RWPE1 (cell line): ENCODE results near the gene KCNH3.
"Not testable (repeated sequence)": the region's sequence is repeated elsewhere in the genome, so short reads cannot be mapped to it uniquely, and the experiment has no call there.

ENCODE experiments used
- CTCF ChIA-PET: fragments of 350-600 bp; sonication (Branson Sonifier 250); formaldehyde crosslinking; extraction: SDS; loops from one replicate; lab custom pipeline; 2021; lab: Yijun Ruan, JAX
- POLR2A ChIA-PET: fragments of 400-600 bp; formaldehyde crosslinking; extraction: SDS; loops from one replicate; lab custom pipeline; 2020; ENCODE audit warnings: antibody characterized with exemption; ENCODE audit not compliant: low non-redundant PET; lab: Yijun Ruan, JAX
- DNase-seq: peaks from one replicate; pipeline ENCODE4 v3.0.0; 2012; ENCODE audit warnings: low spot score
- H3K27ac ChIP-seq: fragments of 450-650 bp; 2 replicates; pipeline ENCODE4 v1.5.1; 2017
- TF ChIP-seq, protein P1 (sequence below): fragments of 450-650 bp; conservative IDR thresholded peaks from 2 replicates; pipeline ENCODE4 v1.5.1; 2017; ENCODE audit warnings: low read depth, mild to moderate bottlenecking

KCNH3 gene

DNA sequence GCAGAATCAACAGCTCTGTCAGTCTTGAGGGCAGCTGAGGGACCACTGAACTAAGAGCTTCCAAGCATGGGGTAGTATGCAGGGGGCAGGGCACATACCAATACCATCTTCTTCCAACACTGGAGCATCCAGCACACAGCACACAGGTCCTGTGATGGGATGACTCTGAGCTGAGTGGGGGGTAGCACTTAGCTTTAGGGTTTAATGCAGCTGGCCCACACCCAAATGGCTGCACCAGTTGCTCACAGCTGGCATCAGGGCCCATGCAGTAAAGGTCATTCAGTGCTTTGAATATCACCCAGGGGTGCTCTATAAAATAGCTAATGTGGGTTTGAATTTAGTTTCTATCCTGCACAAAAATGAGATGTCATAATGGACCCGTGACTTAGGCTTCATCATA lies 64.9 kb downstream of the KCNH3 start:
- TF ChIP-seq, protein P1, sequence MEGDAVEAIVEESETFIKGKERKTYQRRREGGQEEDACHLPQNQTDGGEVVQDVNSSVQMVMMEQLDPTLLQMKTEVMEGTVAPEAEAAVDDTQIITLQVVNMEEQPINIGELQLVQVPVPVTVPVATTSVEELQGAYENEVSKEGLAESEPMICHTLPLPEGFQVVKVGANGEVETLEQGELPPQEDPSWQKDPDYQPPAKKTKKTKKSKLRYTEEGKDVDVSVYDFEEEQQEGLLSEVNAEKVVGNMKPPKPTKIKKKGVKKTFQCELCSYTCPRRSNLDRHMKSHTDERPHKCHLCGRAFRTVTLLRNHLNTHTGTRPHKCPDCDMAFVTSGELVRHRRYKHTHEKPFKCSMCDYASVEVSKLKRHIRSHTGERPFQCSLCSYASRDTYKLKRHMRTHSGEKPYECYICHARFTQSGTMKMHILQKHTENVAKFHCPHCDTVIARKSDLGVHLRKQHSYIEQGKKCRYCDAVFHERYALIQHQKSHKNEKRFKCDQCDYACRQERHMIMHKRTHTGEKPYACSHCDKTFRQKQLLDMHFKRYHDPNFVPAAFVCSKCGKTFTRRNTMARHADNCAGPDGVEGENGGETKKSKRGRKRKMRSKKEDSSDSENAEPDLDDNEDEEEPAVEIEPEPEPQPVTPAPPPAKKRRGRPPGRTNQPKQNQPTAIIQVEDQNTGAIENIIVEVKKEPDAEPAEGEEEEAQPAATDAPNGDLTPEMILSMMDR: no peak
- CTCF ChIA-PET: interaction anchor here (0.5 kb wide), 1 partner anchor 21 kb away, joined by 4 read pairs; no protein-coding TSS in a partner anchor
- no peak for DNase-seq
- no peak overlapping the region for H3K27ac ChIP-seq
- POLR2A ChIA-PET: interaction anchor here (0.5 kb wide), 1 partner anchor 59 kb away, joined by 3 read pairs; no protein-coding TSS in a partner anchor

DNA sequence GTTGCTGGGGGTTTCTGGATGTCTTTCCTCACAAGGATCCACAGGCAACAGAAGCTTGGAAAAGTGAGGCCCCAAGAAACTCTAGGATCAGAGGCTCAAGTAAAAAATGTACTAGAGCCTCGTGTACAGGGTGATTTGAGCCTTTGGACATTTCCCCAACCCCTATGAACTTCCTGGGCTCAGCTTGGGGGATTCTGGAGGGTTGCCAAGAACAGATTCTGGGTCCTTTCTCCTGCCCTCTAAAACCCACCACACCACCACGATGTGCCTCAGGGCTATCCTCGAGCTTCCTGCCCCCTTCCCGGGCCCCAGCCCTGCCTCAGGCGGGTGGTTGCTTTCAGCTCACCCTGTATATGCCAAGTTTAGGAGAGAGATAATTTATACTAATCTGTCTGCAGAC lies 66.0 kb downstream of the KCNH3 start:
- ChIA-PET POLR2A (no interaction called here), CTCF (interaction anchor here (0.6 kb wide), 1 partner anchor 122 kb away, joined by 4 read pairs; no protein-coding TSS in a partner anchor)

DNA sequence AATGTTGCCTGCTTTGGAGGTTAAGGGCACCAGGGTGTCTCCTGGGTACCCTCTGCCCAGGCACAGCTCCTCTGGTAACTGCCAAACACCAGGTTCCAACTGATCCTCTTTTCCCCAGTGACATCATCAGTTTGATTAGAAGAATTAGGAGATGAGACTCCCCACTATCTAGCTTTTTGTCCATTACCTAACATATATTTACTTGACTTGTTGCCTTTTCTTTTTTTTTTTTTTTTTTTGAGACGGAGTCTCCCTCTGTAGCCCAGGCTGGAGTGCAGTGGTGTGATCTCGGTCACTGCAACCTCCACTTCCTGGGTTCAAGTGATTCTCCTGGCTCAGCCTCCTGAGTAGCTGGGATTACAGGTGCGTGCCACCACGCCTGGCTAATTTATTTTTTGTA lies 66.7 kb downstream of the KCNH3 start, which contains the start of gene FAM186B:
Gene FAM186B (minus strand): TSS at position 101 of the 400 bp plus-strand sequence. CDS start 162 bp downstream, outside the sequence.
- POLR2A ChIA-PET, H3K27ac ChIP-seq, DNase-seq, CTCF ChIA-PET: not testable (repeated sequence)

More for the DNA sequence above, 66.0 kb downstream of the KCNH3 start:
- DNase-seq: no peak
- no peak overlapping the region for H3K27ac ChIP-seq
- TF ChIP-seq, protein P1: no peak
